Left lung (tissue), 10 donors: Measurements from ENCODE around the gene ZBTB1. TPM values are rescaled to one million over a fixed set of nuclear protein-coding genes. Genes with fewer than 3 reads are reported as not detected.

ENCODE experiments used
- ATAC-seq: fragments of 200-7000 bp; cut with Tn5 transposase; one replicate; pipeline ENCODE4 v1.9.1; 2020; ENCODE audit warnings: moderate library complexity
- DNase-seq, 4 donors: peaks; one replicate each; pipeline ENCODE4 v3.0.0-alpha.2; 2013 to 2020
- H3K27ac ChIP-seq, 2 donors: fragments of 200-600 bp; sonication (generic) in 1 of 2; one replicate each; pipeline versions ENCODE4 v1.5.0 to v1.8.0; 2020 to 2021
- H3K27me3 ChIP-seq, 2 donors: fragments of 200-600 bp; sonication (generic) in 1 of 2; one replicate each; pipeline versions ENCODE4 v1.5.0 to v1.8.0; 2020 to 2021
- H3K36me3 ChIP-seq, 2 donors: fragments of 200-600 bp; sonication (generic) in 1 of 2; one replicate each; pipeline versions ENCODE4 v1.5.0 to v1.8.0; 2020 to 2021
- H3K4me1 ChIP-seq, 2 donors: fragments of 200-600 bp; one replicate each; pipeline ENCODE4 v1.8.0; 2021
- H3K4me3 ChIP-seq, 2 donors: fragments of 200-600 bp; sonication (generic) in 1 of 2; one replicate each; pipeline versions ENCODE4 v1.5.0 to v1.8.0; 2020 to 2021; ENCODE audit warnings: mild to moderate bottlenecking in 1 of 2
- H3K9me3 ChIP-seq, 2 donors: fragments of 200-600 bp; sonication (generic) in 1 of 2; one replicate each; pipeline versions ENCODE4 v1.5.0 to v1.8.0; 2020 to 2021
- intact Hi-C, 2 donors: fragments of 100-400 bp; cut with DNase I; formaldehyde crosslinking; loops; one replicate each; pipeline versions ENCODE4 v1.11.2 to v1.14.2; 2022
- polyA plus RNA-seq, 6 donors: library from polyadenylated mRNA; unstranded; fragments of 120-200 nt; gene quantifications; one replicate each; pipeline ENCODE4 v1.2.1, GENCODE V29; 2013; ENCODE audit not compliant: insufficient read length in 6 of 6
- total RNA-seq, 2 donors: library from RNA; stranded (reverse); fragmentation: NEBNext Ultra II Directional; extraction: Animal tissue kit (Norgen Biotek cat#: 25700); gene quantifications; one replicate each; pipeline ENCODE4 v1.2.1, GENCODE V29; 2021
- TF ChIP-seq, protein P1 (sequence below), 2 donors: fragments of 200-600 bp; sonication (generic) in 1 of 2; IDR thresholded peaks; one replicate each; pipeline versions ENCODE4 v1.5.0 to v1.8.0; 2021; ENCODE audit warnings: antibody characterized with exemption in 2 of 2
- donor health status: DM: no; HTN: yes; CAD: no.
- donor health status: DM: no; HTN: no; CAD: no.

Gene ZBTB1
- total and polyA plus RNA-seq, 8 donors, result 35.5 to 75.8 (median 70.3) TPM

DNA sequence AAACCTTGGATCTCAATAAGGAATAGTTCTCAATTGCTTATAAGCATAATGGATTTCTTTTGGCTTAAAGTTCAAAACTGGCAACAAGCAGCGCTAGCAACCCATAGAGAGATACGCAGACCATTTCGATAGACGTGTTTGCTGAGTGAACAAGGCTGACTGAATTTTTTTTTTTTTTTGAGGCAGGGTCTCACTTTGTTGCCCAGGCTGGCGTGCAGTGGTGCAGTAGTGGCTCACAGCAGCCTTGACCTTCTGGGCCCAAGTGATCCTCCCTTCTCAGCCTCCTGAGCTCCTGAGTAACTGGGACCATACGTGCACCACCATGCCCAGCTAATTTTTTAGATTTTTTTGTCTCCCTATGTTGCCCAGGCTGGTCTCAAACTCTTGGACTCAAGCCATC is 40.7 kb upstream of the ZBTB1 start:
- TF ChIP-seq, protein P1, sequence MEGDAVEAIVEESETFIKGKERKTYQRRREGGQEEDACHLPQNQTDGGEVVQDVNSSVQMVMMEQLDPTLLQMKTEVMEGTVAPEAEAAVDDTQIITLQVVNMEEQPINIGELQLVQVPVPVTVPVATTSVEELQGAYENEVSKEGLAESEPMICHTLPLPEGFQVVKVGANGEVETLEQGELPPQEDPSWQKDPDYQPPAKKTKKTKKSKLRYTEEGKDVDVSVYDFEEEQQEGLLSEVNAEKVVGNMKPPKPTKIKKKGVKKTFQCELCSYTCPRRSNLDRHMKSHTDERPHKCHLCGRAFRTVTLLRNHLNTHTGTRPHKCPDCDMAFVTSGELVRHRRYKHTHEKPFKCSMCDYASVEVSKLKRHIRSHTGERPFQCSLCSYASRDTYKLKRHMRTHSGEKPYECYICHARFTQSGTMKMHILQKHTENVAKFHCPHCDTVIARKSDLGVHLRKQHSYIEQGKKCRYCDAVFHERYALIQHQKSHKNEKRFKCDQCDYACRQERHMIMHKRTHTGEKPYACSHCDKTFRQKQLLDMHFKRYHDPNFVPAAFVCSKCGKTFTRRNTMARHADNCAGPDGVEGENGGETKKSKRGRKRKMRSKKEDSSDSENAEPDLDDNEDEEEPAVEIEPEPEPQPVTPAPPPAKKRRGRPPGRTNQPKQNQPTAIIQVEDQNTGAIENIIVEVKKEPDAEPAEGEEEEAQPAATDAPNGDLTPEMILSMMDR (IDR thresholded peaks at IDR 0.05), result no peak
- intact Hi-C loops, result no loop called here
- H3K27ac ChIP-seq, result no peak overlapping the region
- H3K9me3 ChIP-seq, result no peaks in the 10 kb centered on the region
- no peak for DNase-seq
- H3K36me3 ChIP-seq, result peaks cover 0 to 5% of the 10 kb centered on the region in 2 donors
- H3K4me1 ChIP-seq, result peaks cover 0 to 22% of the 10 kb centered on the region in 2 donors
- no peak overlapping the region for H3K4me3 ChIP-seq
- H3K27me3 ChIP-seq, result peaks cover 0 to 24% of the 10 kb centered on the region in 2 donors
- ATAC-seq, result no peak

GRCh38 chr14:64464651-64465050 is 39.9 kb upstream of the ZBTB1 start:
- DNase-seq (no peak), ATAC-seq (peak; percentile 8)
- Histone ChIP-seq H3K36me3 (peaks cover 0 to 5% of the 10 kb centered on the region in 2 donors), H3K27me3 (peaks cover 0 to 24% of the 10 kb centered on the region in 2 donors), H3K9me3 (no peaks in the 10 kb centered on the region), H3K4me1 (peaks cover 0 to 14% of the 10 kb centered on the region in 2 donors), H3K4me3 (peak overlapping the region; percentile 55 to 70), H3K27ac (no peak overlapping the region)
- TF ChIP-seq, protein P1 (IDR thresholded peaks at IDR 0.05), result no peak
- intact Hi-C loops, result no loop called here

GRCh38 chr14:64465191-64465822 is 39.3 kb upstream of the ZBTB1 start, which contains the start of gene AKAP5:
Gene AKAP5 (plus strand): TSS chr14:64465499. CDS start chr14:64468395, 2,896 bp downstream.
- ATAC-seq (peak; percentile 98), DNase-seq (peak; percentile 55 to 87 (median 74))
- Histone ChIP-seq H3K36me3 (peaks cover 0 to 5% of the 10 kb centered on the region in 2 donors), H3K4me1 (peaks cover 0 to 13% of the 10 kb centered on the region in 2 donors), H3K27ac (peak within 1 kb of the TSS in 1 of 2 donors; percentile 45), H3K4me3 (peak within 1 kb of the TSS; percentile 55 to 70), H3K27me3 (peaks cover 0 to 24% of the 10 kb centered on the region in 2 donors), H3K9me3 (no peaks in the 10 kb centered on the region)
- TF ChIP-seq, protein P1 (IDR thresholded peaks at IDR 0.05), result no peak
- intact Hi-C loops, result no loop called here

GRCh38 chr14:64465831-64466554 is 38.6 kb upstream of the ZBTB1 start:
- H3K4me1 ChIP-seq, result peaks cover 0 to 13% of the 10 kb centered on the region in 2 donors
- DNase-seq, result peak in 1 of 4 donors; percentile 50
- peaks cover 0 to 24% of the 10 kb centered on the region in 2 donors for H3K27me3 ChIP-seq
- no peaks in the 10 kb centered on the region for H3K36me3 ChIP-seq
- TF ChIP-seq, protein P1 (IDR thresholded peaks at IDR 0.05), result peak in 1 of 2 donors; percentile 13
- peak overlapping the region; percentile 55 to 70 for H3K4me3 ChIP-seq
- H3K9me3 ChIP-seq, result no peaks in the 10 kb centered on the region
- ATAC-seq, result peak; percentile 49
- H3K27ac ChIP-seq, result peak overlapping the region in 1 of 2 donors; percentile 45
- intact Hi-C loops, result no loop called here

- Histone ChIP-seq H3K27ac (no peak overlapping the region), H3K9me3 (no peaks in the 10 kb centered on the region), H3K4me3 (no peak overlapping the region), H3K4me1 (peaks cover 0 to 13% of the 10 kb centered on the region in 2 donors), H3K36me3 (no peaks in the 10 kb centered on the region), H3K27me3 (peaks cover 0 to 24% of the 10 kb centered on the region in 2 donors)
- no peak for ATAC-seq
- TF ChIP-seq, protein P1 (IDR thresholded peaks at IDR 0.05), result no peak
- DNase-seq, result no peak
- intact Hi-C loops, result no loop called here
Measured at GRCh38 chr14:64467101-64467500, 37.5 kb upstream of the ZBTB1 start.
